ENCODE results near the gene NLRC3. TPM values are rescaled to one million over a fixed set of nuclear protein-coding genes. Genes with fewer than 3 reads are reported as not detected.

NLRC3 gene
- total RNA-seq, 1 experiment from 2014 or later, result 0.26 TPM

Other genes starting within 250 kb of the NLRC3 start
- gene OR2C1, start 221.5 kb downstream of the NLRC3 start, total RNA-seq (2021; ENCODE audit: unreplicated experiment), result not detected
- gene ZSCAN32, start 176.4 kb downstream of the NLRC3 start, total RNA-seq (2021; ENCODE audit: unreplicated experiment), result 18.9 TPM
- 14.4 TPM for gene ZNF174, start 176.2 kb downstream of the NLRC3 start, total RNA-seq (2021; ENCODE audit: unreplicated experiment)
- 2.7 TPM for gene ZNF597, start 133.9 kb downstream of the NLRC3 start, total RNA-seq (2021; ENCODE audit: unreplicated experiment)
- 56.0 TPM for gene NAA60, start 133.7 kb downstream of the NLRC3 start, total RNA-seq (2021; ENCODE audit: unreplicated experiment)
- not detected for gene C16orf90, start 81.9 kb downstream of the NLRC3 start, total RNA-seq (2021; ENCODE audit: unreplicated experiment)
- gene CLUAP1, start 76.4 kb downstream of the NLRC3 start, total RNA-seq (2021; ENCODE audit: unreplicated experiment), result 14.5 TPM
- gene SLX4, start 34.2 kb upstream of the NLRC3 start, total RNA-seq (2021; ENCODE audit: unreplicated experiment), result 15.5 TPM
- 21.1 TPM for gene DNASE1, start 77.3 kb upstream of the NLRC3 start, total RNA-seq (2021; ENCODE audit: unreplicated experiment)
- 137 TPM for gene TRAP1, start 140.1 kb upstream of the NLRC3 start, total RNA-seq (2021; ENCODE audit: unreplicated experiment)

All from Panc1 (cell line).